Nasal cavity respiratory epithelium epithelial cell of viscerocranial mucosa (primary cell): ENCODE results near the gene IL21R. TPM values are rescaled to one million over a fixed set of nuclear protein-coding genes. Genes with fewer than 3 reads are reported as not detected.

ENCODE experiments used
- total RNA-seq: library from RNA; depleted of rRNA; stranded (reverse); fragments of >200 nt; gene quantifications from 2 replicates; pipeline ENCODE4 v1.2.3, GENCODE V29; 2014

IL21R gene
- total RNA-seq: not detected in 2 replicates

GRCh38 chr16:27401768-27402568, at the start of gene IL21R:
IL21R (plus strand) TSS chr16:27402174; CDS start chr16:27430072, 27,898 bp downstream.

Other genes starting within 250 kb of the IL21R start
- 1.4 and 2.1 TPM in 2 replicates for gene KDM8, start 198.6 kb upstream of the IL21R start, total RNA-seq
- gene NSMCE1, start 133.4 kb upstream of the IL21R start, total RNA-seq: 73.2 and 116 TPM in 2 replicates
- 47.2 and 96.9 TPM in 2 replicates for gene IL4R, start 88.2 kb upstream of the IL21R start, total RNA-seq
- 73.1 and 79.3 TPM in 2 replicates for gene GTF3C1, start 147.7 kb downstream of the IL21R start, total RNA-seq
- 13.0 and 30.0 TPM in 2 replicates for gene KATNIP, start 148.0 kb downstream of the IL21R start, total RNA-seq